IMR-90 (cell line): Measurements from ENCODE around the gene RASGRF2. TPM values are rescaled to one million over a fixed set of nuclear protein-coding genes. Genes with fewer than 3 reads are reported as not detected.

Source experiments
- ATAC-seq: fragments of 200-7000 bp; cut with Tn5 transposase; 2 replicates; pipeline ENCODE4 v1.9.1; 2020; ENCODE audit warnings: low read depth, mild to moderate bottlenecking, moderate library complexity
- BruUV-seq: library from RNA; stranded (reverse); fragments of 400-500 nt; replicated peaks from 2 replicates; lab custom pipeline; 2021; lab: Mats Ljungman, UMichigan
- CTCF ChIA-PET: fragments of 300-600 bp; formaldehyde crosslinking; extraction: SDS; loops from one replicate; lab custom pipeline; 2021; ENCODE audit warnings: antibody characterized with exemption; lab: Yijun Ruan, JAX
- POLR2A ChIA-PET: fragments of 300-600 bp; sonication (Branson Sonifier 250); formaldehyde crosslinking; loops from one replicate; lab custom pipeline; 2022; ENCODE audit warnings: antibody characterized with exemption; ENCODE audit not compliant: unreplicated experiment; lab: Charles Lee
- DNase-seq: peaks from one replicate; pipeline ENCODE4 v3.0.0; 2013
- H2AFZ ChIP-seq: replicated peaks from 2 replicates; pipeline ENCODE3; 2013; ENCODE audit warnings: low read length, mild to moderate bottlenecking; ENCODE audit not compliant: poor library complexity
- H2AK5ac ChIP-seq: 2 replicates; pipeline ENCODE4 v1.6.1; 2013; ENCODE audit warnings: low read depth, low read length, inconsistent platforms
- H2AK9ac ChIP-seq: replicated peaks from 2 replicates; pipeline ENCODE3; 2013; ENCODE audit warnings: mild to moderate bottlenecking, low read depth, low read length, moderate library complexity; ENCODE audit not compliant: poor library complexity
- H2BK120ac ChIP-seq: 2 replicates; pipeline ENCODE4 v1.6.1; 2013; ENCODE audit warnings: low read depth, low read length, inconsistent platforms
- H2BK15ac ChIP-seq: 3 replicates; pipeline ENCODE4 v1.6.1; 2013; ENCODE audit warnings: low read depth, low read length, inconsistent platforms
- H2BK20ac ChIP-seq: 2 replicates; pipeline ENCODE4 v1.6.1; 2013; ENCODE audit warnings: low read depth, mild to moderate bottlenecking, inconsistent platforms, low read length, moderate library complexity
- H2BK5ac ChIP-seq: 2 replicates; pipeline ENCODE4 v1.6.1; 2013; ENCODE audit warnings: mild to moderate bottlenecking, low read depth, low read length, inconsistent platforms; ENCODE audit not compliant: poor library complexity, severe bottlenecking
- H3K14ac ChIP-seq: replicated peaks from 2 replicates; pipeline ENCODE4 v1.6.1; 2013; ENCODE audit warnings: low read depth, low read length, inconsistent platforms
- H3K18ac ChIP-seq: 2 replicates; pipeline ENCODE4 v1.6.1; 2013; ENCODE audit warnings: low read depth, low read length, control low read depth
- H3K23ac ChIP-seq: 2 replicates; pipeline ENCODE4 v1.6.1; 2013; ENCODE audit warnings: low read depth, low read length, inconsistent platforms
- H3K27ac ChIP-seq: 2 replicates; pipeline ENCODE4 v1.5.1; 2013; ENCODE audit warnings: mild to moderate bottlenecking, control low read depth, low read length; ENCODE audit not compliant: insufficient read depth
- H3K27me3 ChIP-seq: 2 replicates; pipeline ENCODE4 v1.6.1; 2013; ENCODE audit warnings: low read length; ENCODE audit not compliant: control insufficient read depth, insufficient read depth
- H3K36me3 ChIP-seq: 2 replicates; pipeline ENCODE4 v1.6.1; 2013; ENCODE audit warnings: low read length, mixed read lengths; ENCODE audit not compliant: control insufficient read depth, insufficient read depth
- H3K4ac ChIP-seq: 2 replicates; pipeline ENCODE4 v1.6.1; 2013; ENCODE audit warnings: low read depth, low read length, inconsistent platforms
- H3K4me1 ChIP-seq: 2 replicates; pipeline ENCODE4 v1.6.1; 2013; ENCODE audit warnings: low read length, mixed read lengths; ENCODE audit not compliant: control insufficient read depth, insufficient read depth
- H3K4me2 ChIP-seq: 2 replicates; pipeline ENCODE4 v1.6.1; 2013; ENCODE audit warnings: low read depth, mild to moderate bottlenecking, control low read depth, low read length, moderate library complexity
- H3K4me3 ChIP-seq: 2 replicates; pipeline ENCODE4 v1.5.1; 2013; ENCODE audit warnings: low read depth, mild to moderate bottlenecking, control low read depth, low read length, moderate library complexity; ENCODE audit not compliant: insufficient read depth
- H3K56ac ChIP-seq: 2 replicates; pipeline ENCODE4 v1.6.1; 2013; ENCODE audit warnings: low read length, inconsistent platforms; ENCODE audit not compliant: insufficient read depth; ENCODE audit errors: extremely low read depth
- H3K79me1 ChIP-seq, 2 experiments: 2 replicates each; pipeline ENCODE4 v1.6.1; 2013; ENCODE audit warnings: low read length in 2 of 2, inconsistent platforms in 1 of 2, low read depth in 1 of 2
- H3K9ac ChIP-seq: 2 replicates; pipeline ENCODE4 v1.6.1; 2013; ENCODE audit warnings: low read depth, low read length, control low read depth
- H3K9me1 ChIP-seq: 2 replicates; pipeline ENCODE4 v1.6.1; 2013; ENCODE audit warnings: low read length, inconsistent platforms; ENCODE audit not compliant: insufficient read depth
- H3K9me3 ChIP-seq: 2 replicates; pipeline ENCODE4 v1.6.1; 2013; ENCODE audit warnings: low read length; ENCODE audit not compliant: control insufficient read depth, insufficient read depth
- H4K20me1 ChIP-seq: 2 replicates; pipeline ENCODE4 v1.6.1; 2013; ENCODE audit warnings: low read length, inconsistent platforms; ENCODE audit not compliant: insufficient read depth
- H4K5ac ChIP-seq: 2 replicates; pipeline ENCODE4 v1.6.1; 2013; ENCODE audit warnings: mild to moderate bottlenecking, low read depth, low read length, control low read depth
- H4K8ac ChIP-seq, 2 experiments: 2 replicates each; pipeline ENCODE4 v1.6.1; 2013; ENCODE audit warnings: low read depth in 2 of 2, low read length in 2 of 2, control low read depth in 1 of 2, inconsistent platforms in 1 of 2
- H4K91ac ChIP-seq: 2 replicates; pipeline ENCODE4 v1.6.1; 2013; ENCODE audit warnings: low read depth, low read length, inconsistent platforms; ENCODE audit not compliant: insufficient read depth
- BHLHE40 ChIP-seq: fragments of 150-350 bp; IDR thresholded peaks from 2 replicates; pipeline ENCODE4 v1.6.1; 2016; ENCODE audit warnings: mild to moderate bottlenecking, low read depth, low read length
- CEBPB ChIP-seq: IDR thresholded peaks from 2 replicates; pipeline ENCODE4 v1.6.1; 2012; ENCODE audit warnings: low read depth, low read length, improper control_type of control experiment
- CHD1 ChIP-seq: IDR thresholded peaks from 2 replicates; pipeline ENCODE4 v1.6.1; 2012; ENCODE audit warnings: low read depth, low read length, improper control_type of control experiment
- CTCF ChIP-seq: conservative IDR thresholded peaks from 2 replicates; pipeline ENCODE4 v1.5.1; 2012; ENCODE audit warnings: mild to moderate bottlenecking, low read depth, low read length, improper control_type of control experiment
- ELK1 ChIP-seq: fragments of 150-350 bp; IDR thresholded peaks from 2 replicates; pipeline ENCODE4 v1.6.1; 2016; ENCODE audit warnings: low read depth, mild to moderate bottlenecking, low read length, moderate library complexity, borderline replicate concordance
- FOS ChIP-seq: fragments of 150-350 bp; IDR thresholded peaks from 2 replicates; pipeline ENCODE4 v1.6.1; 2016; ENCODE audit warnings: low read depth, low read length
- MAFK ChIP-seq: IDR thresholded peaks from 2 replicates; pipeline ENCODE4 v1.6.1; 2012; ENCODE audit warnings: low read depth, low read length, improper control_type of control experiment
- MAZ ChIP-seq: IDR thresholded peaks from 2 replicates; pipeline ENCODE4 v1.6.1; 2012; ENCODE audit warnings: low read depth, mild to moderate bottlenecking, low read length, improper control_type of control experiment, moderate library complexity, borderline replicate concordance
- MXI1 ChIP-seq: IDR thresholded peaks from 2 replicates; pipeline ENCODE4 v1.6.1; 2012; ENCODE audit warnings: low read depth, mild to moderate bottlenecking, low read length, moderate library complexity, borderline replicate concordance
- NFE2L2 ChIP-seq: fragments of 150-350 bp; IDR thresholded peaks from 2 replicates; pipeline ENCODE4 v1.6.1; 2016; ENCODE audit warnings: low read depth, mild to moderate bottlenecking, low read length
- POLR2A ChIP-seq: IDR thresholded peaks from 2 replicates; pipeline ENCODE4 v1.6.1; 2012; ENCODE audit warnings: mild to moderate bottlenecking, low read depth, low read length
- RAD21 ChIP-seq: IDR thresholded peaks from 2 replicates; pipeline ENCODE4 v1.6.1; 2012; ENCODE audit warnings: low read length, improper control_type of control experiment
- RCOR1 ChIP-seq: IDR thresholded peaks from 2 replicates; pipeline ENCODE4 v1.6.1; 2012; ENCODE audit warnings: mild to moderate bottlenecking, low read length, improper control_type of control experiment; ENCODE audit not compliant: insufficient replicate concordance
- RFX5 ChIP-seq: IDR thresholded peaks from 2 replicates; pipeline ENCODE4 v1.8.0; 2012; ENCODE audit warnings: low read depth, mild to moderate bottlenecking, low read length, moderate library complexity
- SMC3 ChIP-seq: fragments of 150-350 bp; IDR thresholded peaks from 2 replicates; pipeline ENCODE4 v1.6.1; 2016; ENCODE audit warnings: low read depth, mild to moderate bottlenecking, antibody characterized with exemption, low read length, moderate library complexity
- USF2 ChIP-seq: fragments of 150-350 bp; IDR thresholded peaks from 2 replicates; pipeline ENCODE4 v1.6.1; 2017; ENCODE audit warnings: mild to moderate bottlenecking, antibody characterized with exemption, low read length, low read depth
- dilution Hi-C: fragments of 300-500 bp; cut with HindIII; formaldehyde crosslinking; loops from one replicate; pipeline ENCODE4 v1.14.3; 2018; ENCODE audit warnings: low sequenced_read_pairs; ENCODE audit not compliant: unreplicated experiment
- in situ Hi-C: fragments of 300-500 bp; cut with MboI; formaldehyde crosslinking; loops from 3 replicates; pipeline ENCODE4 v1.14.3; 2019; ENCODE audit warnings: low sequenced_read_pairs, inconsistent platforms, mixed read lengths
- intact Hi-C: fragments of 100-400 bp; cut with micrococcal nuclease; formaldehyde crosslinking; loops from 2 replicates; pipeline ENCODE4 v1.10.0; 2022
- polyA plus RNA-seq, 3 experiments: library from polyadenylated mRNA; depleted of rRNA; stranded (reverse); fragments of >200 nt; gene quantifications; 2 replicates each; pipeline ENCODE4 v1.2.3, GENCODE V29; 2012; ENCODE audit warnings: low replicate concordance in 1 of 3
- total RNA-seq: library from RNA; depleted of rRNA; stranded (reverse); fragments of >200 nt; gene quantifications from 2 replicates; pipeline ENCODE4 v1.2.3, GENCODE V29; 2012

RASGRF2 gene
- total and polyA plus RNA-seq, 2 of the 4 experiments (the other 2 are of a cell fraction) = 2.9 to 5.0 TPM

DNA sequence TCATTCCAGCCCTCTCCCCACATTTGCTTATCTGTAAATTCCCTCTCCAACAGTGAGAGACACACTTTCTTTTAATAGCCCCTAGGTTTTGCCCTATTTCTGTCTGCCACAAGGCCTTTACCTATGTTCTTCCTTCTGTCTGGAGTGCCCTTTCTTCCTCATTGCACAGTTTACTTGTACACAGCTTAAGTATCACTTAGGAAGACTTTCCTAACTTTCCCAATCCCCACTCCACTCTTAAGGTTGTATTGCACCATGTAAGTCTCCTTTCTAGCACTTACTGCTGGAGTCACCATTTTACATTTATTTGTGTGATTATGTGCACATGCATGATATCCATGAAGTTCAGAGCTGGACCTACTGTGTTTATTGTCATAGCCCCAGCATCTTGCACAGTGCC is 262.1 kb downstream of the RASGRF2 start:
- dilution Hi-C loops = no loop called here
- CTCF ChIA-PET = no interaction called here
- TF ChIP-seq ELK1 (no peak), RCOR1 (no peak), SMC3 (no peak), POLR2A (no peak), RFX5 (no peak), BHLHE40 (no peak), NFE2L2 (no peak), FOS (no peak), MXI1 (no peak), CEBPB (no peak), USF2 (no peak), RAD21 (no peak), CHD1 (no peak), MAZ (no peak), CTCF (no peak), MAFK (no peak)

More for the DNA sequence above, 262.1 kb downstream of the RASGRF2 start:
- in situ Hi-C loops (no loop called here), intact Hi-C loops (no loop called here)
- Histone ChIP-seq H3K4ac (no peak overlapping the region), H2BK5ac (no peak overlapping the region), H2AK5ac (no peak overlapping the region), H2BK20ac (no peak overlapping the region), H4K91ac (no peak overlapping the region), H4K20me1 (no peaks in the 10 kb centered on the region), H4K8ac (no peak overlapping the region), H3K4me2 (no peak overlapping the region), H3K9ac (no peak overlapping the region), H3K14ac (no peak overlapping the region), H3K18ac (no peak overlapping the region), H3K79me1 (no peaks in the 10 kb centered on the region), H3K4me3 (no peak overlapping the region), H3K27ac (no peak overlapping the region), H2BK15ac (no peak overlapping the region), H2AFZ (no peak overlapping the region), H3K23ac (no peak overlapping the region), H3K9me3 (no peaks in the 10 kb centered on the region), H2AK9ac (no peak overlapping the region), H3K9me1 (peaks cover 9% of the 10 kb centered on the region; the same call in 1 of the 2 replicates), H3K27me3 (no peaks in the 10 kb centered on the region), H3K4me1 (peaks cover 2% of the 10 kb centered on the region; the same call in 1 of the 2 replicates), H4K5ac (no peak overlapping the region), H2BK120ac (no peak overlapping the region), H3K36me3 (peaks cover 3% of the 10 kb centered on the region; the same call in 1 of the 2 replicates), H3K56ac (no peak overlapping the region)
- DNase-seq (no peak), ATAC-seq (no peak)
- POLR2A ChIA-PET = no interaction called here
- no TSS peak for BruUV-seq
